Occipital lobe (tissue), 2 donors: Measurements from ENCODE around the gene RAB27B. TPM values are rescaled to one million over a fixed set of nuclear protein-coding genes. Genes with fewer than 3 reads are reported as not detected.
"Not testable (repeated sequence)": the region's sequence is repeated elsewhere in the genome, so short reads cannot be mapped to it uniquely, and the experiment has no call there.

ENCODE experiments used
- DNase-seq: peaks from one replicate; lab custom pipeline; 2025; lab: John Stamatoyannopoulos, UW
- total RNA-seq: library from RNA; depleted of rRNA; stranded (reverse); fragments of >200 nt; gene quantifications from one replicate; pipeline ENCODE4 v1.2.3, GENCODE V29; 2014

RAB27B gene
- total RNA-seq, 1 donor from 2014 or later: 35.1 TPM

DNA sequence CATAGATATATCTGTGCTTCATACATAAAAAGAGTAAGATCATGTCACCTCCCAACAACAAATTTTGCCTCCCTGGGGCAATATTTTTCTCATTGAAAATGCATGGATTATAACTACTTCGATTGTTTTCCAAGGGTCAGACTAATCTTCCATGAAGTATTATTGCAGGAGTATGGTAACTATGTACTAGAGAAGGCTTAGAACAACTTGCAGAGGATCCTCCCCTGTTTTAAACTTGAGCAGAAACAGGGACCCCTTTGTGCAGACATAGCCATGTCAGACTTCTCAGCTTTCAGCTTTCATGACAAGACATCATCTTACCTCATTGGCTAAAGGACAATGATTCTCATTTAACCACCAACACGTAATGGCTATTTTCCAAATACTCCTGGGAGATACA, 13.2 kb upstream of the RAB27B start:
- no peak for DNase-seq

DNA sequence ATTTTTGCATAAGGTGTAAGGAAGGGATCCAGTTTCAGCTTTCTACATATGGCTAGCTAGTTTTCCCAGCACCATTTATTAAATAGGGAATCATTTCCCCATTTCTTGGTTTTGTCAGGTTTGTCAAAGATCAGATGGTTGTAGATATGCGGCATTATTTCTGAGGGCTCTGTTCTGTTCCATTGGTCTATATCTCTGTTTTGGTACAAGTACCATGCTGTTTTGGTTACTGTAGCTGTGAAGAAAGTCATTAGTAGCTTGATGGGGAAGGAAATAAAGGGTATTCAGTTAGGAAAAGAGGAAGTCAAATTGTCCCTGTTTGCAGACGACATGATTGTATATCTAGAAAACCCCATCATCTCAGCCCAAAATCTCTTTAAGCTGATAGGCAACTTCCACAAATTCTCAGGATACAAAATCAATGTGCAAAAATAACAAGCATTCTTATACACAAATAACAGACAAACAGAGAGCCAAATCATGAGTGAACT, 7.4 kb upstream of the RAB27B start:
- not testable (repeated sequence) for DNase-seq

DNA sequence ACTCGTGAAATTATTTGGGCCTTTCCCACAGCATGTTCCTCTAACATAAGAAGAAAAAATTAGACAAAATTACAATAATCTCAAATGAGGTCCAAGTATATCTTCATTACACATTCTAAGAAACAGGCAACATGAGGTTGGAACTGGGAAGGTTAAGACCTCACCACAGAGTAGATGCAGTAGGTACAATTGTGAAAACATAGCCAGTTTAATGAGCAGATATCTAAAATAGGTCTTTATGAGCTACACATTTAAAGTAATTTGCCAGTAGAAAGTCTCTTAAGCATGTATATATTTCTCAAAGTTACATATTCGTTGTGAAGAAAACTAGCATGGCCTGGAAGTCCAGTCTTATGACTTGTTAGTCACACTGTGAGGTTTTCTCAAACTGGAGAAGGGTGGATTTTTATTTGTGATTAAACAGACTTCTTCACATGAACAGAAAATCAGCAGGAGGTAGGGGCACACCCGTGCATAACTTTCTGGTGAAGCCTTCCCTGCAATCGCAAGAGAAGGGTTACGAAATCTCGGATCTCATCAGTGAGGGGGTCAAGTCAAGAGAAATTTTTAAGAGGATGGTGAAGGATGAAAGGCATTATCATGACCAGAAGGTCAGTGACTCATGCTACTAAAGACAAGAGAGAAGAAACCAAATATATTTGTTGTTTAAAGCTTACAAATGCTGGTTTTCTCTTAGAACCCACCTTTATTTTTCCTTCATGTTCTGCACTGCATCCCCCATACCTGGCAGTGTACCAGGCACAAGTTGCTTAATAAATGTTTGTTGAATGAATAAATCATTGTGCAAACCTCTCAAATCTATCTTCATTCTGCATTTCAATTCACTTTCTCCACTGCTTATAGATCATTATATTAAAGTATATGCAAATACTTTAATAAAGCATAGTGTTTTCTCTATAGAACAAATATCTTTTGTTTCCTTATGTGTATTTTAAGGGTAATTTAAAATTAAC, 5.1 kb upstream of the RAB27B start:
- no peak for DNase-seq

DNA sequence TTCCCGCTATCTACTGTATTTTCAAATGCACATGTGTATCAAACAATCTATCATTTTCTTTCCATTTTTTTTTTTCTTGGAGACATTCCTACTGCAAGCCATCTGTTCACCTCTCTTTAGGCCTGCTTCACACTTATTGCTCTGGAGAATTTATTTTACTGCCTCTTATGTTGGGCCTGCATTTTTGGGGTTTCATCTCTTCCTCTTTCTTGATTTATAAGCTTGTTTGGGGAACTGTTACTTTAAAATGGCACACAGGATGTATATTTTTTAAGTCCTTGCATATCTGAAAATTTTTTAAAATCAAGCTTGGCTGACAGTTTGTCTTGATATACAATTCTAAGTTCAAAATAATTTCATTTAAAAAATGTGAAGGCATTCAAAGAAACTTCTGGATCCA, 3.5 kb upstream of the RAB27B start:
- DNase-seq: no peak

DNA sequence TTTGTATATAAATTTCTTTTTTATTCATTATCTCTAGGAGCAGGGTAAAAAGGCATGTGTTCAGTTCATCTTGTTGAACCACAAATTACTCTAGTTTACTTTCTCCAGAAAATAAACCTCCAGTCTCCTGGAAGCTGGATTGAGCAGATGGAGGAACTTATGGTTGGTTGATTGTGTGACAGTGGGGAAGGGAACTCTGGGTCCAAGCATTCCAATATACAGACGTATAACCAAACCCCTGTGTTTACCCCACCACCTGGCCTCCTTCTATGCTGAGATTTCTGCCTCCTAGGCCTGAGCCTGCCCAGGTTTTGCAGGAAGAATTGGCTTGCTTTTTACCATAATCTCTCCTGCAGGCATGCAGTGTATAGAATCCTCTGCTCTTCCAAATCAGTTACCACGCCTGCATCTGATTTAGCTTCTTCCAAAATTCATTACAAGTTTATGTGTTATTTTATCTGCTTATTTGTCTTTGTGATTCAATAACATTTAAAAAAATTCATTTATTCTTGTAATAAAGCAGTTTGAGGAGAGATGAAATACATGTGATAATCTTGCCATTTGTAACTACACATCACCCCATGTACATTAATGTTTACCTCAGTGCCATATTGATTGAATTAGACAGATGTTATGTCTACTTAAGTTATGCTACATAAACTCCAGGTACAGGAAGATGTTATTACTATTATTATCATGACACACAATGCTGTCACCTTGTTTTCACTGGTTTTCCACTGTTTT, 2.5 kb upstream of the RAB27B start:
- DNase-seq: no peak

DNA sequence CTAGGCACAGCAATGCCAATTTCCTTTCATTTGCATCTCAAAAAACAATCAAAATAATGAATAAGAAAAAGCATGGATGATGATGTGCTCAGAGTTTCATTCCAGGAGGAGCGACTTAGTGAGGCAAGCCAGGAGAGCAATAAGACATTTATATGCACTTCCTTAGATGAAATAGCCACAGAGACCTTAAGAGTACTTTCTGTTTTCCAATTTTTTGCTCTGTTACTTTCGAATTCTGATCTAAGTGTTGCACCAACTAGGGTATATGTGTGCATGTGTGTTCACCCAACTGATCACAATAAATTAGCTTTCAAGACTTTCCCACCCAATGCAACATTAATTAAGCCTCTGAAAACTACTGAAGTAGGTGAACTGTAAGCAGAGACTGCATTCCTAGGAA, 709 bp downstream of the RAB27B start:
- DNase-seq: no peak

DNA sequence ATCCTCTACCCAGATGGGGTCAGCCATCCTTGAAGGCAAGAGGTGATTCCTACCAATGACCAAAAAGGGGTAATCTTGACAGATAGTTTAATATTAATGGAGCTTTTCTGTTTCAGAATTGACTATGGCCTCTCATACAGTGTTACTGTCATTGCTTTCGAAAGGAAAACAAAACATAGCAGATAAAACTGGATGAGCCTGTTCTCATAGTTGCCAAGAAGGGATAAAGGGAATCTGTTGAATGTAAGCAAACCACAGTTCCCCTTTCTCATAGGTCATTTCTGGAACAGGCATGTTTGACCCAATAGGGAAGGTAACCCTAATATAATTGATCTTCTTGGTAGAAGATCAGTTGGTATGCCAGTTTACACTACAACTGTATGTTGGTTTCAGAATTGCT, 1.6 kb downstream of the RAB27B start:
- no peak for DNase-seq

DNA sequence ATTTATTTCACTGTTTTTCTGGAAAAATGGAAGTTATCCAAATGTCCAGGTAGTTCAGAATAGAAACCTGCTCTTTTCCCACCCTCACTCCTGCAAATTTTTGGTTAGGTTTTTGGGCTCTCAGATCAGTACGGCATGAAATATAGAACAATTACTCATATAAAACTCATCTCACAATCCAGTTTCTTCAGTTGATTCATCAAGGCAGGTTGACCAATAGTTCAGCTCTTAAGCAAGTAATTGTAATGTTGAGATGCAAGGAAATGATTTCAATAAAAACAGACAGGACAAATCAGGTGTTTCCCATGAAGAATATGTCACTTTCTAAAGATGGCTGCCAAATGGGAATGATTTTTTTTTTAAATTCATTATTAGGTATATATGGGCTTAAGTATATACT, 2.0 kb downstream of the RAB27B start:
- DNase-seq: no peak

DNA sequence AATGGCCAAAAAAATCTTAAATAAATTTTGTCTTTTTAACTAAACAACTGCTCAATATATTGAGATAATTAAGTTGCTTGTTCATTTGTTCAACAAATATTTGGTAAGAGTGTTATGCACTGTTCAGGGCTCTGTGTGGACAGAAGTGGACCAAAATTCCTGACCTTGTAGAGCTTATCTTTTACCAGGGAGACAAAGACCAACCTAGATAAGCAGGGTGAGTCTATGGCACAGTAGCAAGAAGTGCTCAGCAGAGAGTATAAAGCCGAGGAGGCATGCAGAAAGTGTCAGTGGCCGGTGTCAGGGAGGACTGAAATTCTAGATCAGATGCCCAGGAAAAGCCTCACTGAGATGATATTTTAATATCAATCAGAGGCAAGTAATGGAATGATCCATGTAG, 2.6 kb downstream of the RAB27B start:
- DNase-seq: no peak

DNA sequence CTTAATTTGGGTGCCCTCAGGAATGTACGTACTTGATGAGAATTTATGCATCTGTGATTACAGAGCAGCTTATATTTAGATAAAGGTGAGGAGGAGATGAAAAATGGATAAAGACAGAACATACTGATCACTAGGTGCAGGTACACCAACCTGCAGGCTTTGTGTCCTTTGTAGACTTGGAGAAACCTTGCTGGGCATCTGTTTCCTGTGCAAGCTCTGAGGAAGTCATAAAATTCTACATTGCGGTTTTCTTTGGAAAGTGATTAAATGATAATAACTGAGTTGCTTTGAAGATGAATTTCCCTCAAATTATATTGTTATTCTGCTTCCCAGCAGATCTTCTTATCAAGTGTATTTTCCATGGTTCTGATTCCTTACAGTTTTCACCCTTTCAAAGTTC, 7.7 kb downstream of the RAB27B start:
- DNase-seq: no peak

DNA sequence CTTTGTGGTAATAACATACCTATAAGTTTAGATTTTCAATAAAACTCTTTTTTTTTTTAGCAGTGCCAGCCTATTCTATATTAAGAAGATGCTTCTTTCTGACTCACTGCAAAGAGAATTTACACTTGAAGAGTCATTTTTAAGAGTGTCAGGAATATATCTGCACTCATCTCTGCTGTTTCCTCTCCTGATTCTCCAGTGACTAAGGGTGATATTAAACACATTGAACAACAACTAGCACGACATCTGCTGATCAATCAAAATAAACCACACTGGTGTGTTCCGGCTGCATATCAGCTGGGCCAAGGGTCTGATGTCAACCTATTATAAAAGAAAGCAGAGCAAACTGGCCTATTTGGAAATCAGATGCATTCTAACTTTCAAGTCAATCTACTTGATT, 15.0 kb downstream of the RAB27B start:
- DNase-seq: no peak

DNA sequence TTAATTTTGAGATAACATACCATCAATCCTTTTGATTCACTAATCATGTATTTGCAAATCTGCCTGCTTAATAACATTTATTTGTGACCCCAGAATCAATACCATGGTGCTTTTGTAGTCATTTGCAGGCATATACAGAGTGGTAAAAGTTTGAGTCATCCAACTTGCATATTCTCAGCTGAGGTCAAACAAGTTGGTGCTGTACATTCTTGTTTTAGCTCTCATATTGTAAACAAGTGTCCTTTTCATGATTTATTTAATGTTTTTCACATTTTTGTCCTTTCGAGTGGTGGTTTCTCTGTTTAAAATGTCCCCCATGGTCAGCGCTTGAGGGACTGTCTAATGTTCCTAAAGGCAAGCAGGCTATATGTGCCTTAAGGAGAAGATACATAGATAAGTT, 17.5 kb downstream of the RAB27B start:
- DNase-seq: no peak

DNA sequence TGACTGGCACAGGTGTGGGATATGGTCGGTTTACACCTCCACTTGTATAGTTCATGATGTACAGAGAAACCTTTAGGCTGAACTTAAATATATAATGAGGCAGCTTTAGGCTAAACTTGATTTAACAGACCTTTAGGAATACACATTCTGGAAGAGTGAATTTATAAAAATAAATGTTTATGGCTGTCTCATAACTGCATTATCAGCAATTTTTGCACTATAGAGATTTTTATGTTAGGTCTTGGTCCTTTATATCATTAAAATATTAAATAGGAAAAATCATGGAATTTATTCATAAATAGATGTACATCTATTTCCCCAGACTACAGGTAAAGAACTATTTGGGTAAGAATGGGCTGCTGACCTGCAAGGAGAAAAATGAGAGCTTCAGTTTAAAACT, 19.8 kb downstream of the RAB27B start:
- DNase-seq: no peak

DNA sequence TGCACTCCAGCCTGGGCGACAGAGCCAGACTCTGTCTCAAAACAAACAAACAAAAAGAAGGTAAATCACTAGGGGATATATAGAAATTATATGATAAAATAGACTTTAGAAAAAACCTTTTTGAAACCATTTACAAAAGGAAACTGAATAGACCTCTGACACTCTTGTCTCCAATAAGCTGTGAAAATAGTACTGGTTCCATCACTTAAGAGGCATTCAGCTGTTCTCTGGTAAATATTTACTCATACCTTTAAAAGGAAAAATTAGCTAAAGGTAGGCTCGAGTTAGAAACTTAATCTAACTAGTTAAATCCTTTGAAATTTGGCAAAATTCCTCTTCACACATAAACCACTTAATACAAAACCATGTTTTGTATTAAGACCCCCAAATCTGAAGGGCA, 21.4 kb downstream of the RAB27B start:
- no peak for DNase-seq

DNA sequence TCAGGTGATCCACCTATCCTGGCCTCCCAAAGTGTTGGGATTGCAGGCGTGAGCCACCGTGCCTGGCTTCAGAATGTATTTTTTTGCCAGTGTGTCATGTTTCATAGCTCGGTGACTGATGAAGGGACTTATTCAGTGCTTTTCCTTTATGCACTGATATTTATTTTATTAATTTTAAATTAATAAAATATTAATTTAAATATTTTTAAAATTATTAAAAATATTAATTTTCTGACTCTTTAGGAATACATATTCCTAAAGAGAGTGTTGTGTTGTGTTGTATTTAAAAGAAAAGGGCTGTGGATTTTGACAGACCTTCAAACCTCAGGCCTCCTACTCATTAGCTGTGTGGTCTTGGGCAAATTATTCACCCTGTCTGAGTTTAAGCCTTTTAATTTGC, 22.3 kb downstream of the RAB27B start:
- no peak for DNase-seq

DNA sequence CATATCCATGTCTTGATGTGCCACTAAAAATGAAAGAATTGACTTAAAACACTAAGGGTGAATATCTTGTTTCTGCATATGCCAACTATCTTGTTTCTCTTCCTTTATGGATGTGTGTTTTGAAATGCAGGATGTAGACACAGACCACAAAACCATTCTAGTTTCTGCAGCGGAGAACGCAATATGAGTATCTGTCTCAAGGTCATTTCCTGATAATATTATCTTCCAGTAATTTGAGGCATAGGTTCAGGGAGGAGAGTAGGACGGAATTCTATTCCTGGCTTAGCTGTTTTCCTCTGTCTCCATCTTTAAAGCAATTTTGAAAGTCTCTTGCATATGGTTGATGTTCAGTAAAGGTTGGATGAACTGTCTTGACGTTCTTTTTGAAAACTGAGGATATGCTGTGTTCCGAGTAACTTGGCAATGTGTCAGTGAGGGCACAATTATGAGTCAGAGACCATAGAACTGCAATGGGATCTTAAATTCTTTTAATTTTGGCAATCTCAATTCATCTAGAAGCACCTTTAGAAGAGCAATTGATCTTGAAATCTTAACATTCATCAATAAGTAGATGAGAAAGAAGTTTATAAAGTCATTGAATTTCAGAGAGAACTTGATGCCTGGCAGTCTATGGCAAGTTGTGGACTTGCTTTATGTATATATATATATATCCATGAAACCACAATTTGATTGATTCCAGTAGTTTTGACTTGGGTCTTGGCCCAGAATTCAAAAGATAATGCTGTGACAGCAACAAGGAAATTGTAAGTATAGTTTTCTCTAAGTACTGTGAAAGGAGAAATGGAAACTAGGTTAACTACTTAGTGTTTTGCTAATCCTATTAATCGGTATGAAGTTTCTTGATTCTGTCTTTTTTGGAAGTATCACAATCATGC, 24.8 kb downstream of the RAB27B start:
- DNase-seq: no peak

DNA sequence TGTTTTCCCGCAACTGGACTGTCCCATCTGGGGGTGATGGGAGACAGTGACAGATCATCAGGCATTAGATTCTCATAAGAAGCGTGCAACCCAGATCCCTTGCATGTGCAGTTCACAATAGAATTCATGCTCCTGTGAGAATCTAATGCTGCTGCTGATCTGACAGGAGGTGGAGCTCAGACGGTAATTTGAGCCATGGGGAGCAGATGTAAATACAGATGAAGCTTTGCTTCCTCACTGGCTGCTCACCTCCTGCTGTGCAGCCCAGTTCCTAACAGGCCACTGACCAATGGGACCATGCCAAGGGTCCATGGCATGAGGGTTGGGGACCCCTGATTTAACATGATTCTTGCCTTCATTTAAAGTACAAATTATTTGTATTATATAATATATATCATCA, 26.8 kb downstream of the RAB27B start:
- not testable (repeated sequence) for DNase-seq

DNA sequence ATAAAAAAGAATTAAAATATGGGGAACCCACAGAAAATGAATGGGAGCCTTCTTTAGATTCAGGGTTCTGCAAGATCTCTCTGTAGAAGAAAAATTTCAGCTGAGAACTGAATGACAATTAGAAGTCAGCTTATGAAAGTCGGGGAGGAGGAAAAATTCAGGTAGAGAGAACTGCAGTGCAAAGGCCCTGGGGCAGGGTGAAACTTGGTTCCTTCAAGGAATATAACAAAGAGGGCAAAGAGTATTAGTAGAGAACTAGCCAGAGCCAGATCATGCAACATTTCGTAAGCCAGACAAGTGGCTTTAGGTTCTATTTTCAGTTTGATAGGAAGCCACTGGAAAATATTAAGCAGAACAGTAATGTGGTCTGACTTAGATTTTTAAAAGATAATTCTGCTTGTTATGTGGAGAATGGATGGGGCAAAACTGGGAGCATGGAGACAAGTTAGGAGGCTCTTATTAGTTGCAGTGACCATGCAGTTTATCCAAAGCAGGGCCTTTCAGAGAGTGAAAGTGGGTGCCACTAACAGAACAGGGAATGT, 27.9 kb downstream of the RAB27B start:
- no peak for DNase-seq

DNA sequence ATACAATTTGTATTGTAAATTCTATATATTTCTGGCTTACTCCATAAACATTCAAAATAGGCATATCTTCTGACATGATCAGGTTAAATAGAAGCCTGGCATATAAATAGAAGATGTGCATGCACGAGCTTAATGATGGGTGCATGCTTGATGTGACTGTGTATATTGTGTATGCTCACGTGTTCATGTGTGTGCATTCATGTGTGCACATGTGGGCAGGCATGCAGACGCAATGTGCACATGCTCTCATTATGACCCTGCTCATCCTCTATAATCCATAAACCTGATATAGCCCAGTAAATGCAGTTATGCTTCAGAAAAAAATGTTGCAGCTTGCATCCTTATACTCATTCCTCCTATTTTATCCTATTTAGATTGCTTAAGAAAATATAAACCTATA, 29.2 kb downstream of the RAB27B start:
- DNase-seq: no peak

DNA sequence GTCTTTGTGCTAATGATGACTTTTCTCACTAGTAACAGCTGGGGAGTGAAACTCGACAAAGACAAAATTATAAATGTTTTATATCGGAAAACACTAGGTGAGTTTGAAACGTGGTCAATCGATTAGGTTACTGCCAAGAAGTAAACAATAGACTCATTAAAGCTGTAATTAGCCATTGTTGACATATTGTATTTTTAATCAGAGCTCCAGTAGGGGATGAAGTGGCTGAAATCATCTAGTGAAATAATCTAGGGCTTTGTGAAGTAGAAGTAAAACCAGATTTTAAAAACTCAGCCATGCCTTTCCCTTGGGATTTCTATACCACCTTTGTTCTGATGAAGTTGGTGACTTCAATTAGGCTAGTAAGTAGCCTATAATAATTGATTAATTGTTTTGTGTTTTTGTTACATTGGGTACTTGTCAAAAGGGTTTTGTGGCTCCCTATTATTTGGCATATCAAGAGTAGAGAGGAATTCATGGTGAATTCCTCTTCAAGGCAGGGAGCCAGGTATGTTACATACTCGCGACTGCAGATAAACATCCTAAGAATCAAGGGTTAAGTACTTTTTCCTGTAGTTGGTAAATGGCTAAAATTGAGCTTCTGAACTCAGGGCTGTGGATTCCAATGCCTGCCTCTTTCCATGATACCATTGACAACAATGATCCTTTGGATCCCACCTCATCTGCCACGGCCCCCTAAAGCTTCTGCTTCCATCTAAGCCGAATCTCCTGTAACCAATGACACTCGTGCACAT, 31.6 kb downstream of the RAB27B start:
- DNase-seq: no peak

DNA sequence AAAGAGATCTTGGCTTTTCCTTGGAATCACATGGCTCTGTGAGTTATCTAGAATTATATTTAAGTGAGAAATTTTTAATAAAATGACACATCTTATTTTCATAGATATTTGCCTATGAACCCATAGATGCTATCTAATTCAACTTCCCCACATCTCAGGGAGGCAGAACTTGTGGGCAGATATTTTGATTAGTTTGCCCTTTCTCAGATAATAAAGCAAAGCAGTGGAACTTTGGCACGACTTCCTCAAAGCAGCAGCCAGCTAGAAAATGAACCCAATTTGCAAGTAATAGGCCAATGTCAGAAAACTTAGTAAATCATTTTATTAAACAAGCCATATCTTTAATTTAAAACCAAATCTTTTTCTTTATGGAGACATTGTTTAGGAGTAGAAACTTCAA, 32.7 kb downstream of the RAB27B start:
- no peak for DNase-seq
